HG03196 (cell line): ENCODE data around the gene KRTAP5-1.
"Not testable (repeated sequence)": the region's sequence is repeated elsewhere in the genome, so short reads cannot be mapped to it uniquely, and the experiment has no call there.

Source experiments
- ATAC-seq: cut with Tn5 transposase; IDR thresholded peaks from one replicate; pipeline ENCODE4 v1.9.1; 2021; ENCODE audit not compliant: unreplicated experiment

The KRTAP5-1 gene

DNA sequence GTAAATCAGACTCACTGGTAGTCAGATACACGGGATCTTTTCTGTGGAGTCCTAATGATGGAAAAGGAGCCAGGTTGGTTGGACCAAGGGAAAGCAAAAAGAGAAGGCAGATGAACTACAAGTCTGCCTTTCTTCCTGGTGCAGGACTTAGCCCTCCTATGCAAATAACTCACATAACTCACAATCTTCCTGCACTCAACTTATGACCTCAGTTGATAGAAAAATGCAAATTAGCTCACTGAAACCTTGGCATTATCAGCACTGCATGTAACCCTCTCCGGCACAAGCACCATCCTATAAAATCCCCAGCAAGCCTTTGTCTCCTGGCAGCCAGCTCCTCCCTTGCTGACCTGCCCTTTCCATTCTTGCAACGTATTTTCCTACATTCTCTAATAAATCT lies 16.6 kb upstream of the KRTAP5-1 start:
- ATAC-seq, result not testable (repeated sequence)

DNA sequence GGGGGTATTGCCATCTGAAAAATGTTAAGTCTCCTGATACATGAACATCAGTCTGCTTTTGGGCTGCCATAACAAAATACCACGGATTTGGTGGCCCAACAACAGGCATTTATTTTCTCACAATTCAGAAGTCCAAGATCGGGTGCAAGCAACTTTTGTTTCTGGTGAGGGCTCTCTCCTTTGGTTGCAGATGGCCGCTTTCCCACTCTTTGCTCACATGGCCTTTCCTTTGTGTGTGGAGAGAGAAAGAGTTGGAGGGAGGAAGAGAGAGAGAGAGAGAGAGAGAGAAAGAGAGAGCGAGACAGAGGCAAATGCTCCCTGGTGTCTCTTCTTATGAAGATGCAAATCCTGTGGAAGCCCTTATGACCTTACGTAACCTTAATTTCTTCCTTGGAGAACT lies 15.5 kb upstream of the KRTAP5-1 start:
- no peak for ATAC-seq

DNA sequence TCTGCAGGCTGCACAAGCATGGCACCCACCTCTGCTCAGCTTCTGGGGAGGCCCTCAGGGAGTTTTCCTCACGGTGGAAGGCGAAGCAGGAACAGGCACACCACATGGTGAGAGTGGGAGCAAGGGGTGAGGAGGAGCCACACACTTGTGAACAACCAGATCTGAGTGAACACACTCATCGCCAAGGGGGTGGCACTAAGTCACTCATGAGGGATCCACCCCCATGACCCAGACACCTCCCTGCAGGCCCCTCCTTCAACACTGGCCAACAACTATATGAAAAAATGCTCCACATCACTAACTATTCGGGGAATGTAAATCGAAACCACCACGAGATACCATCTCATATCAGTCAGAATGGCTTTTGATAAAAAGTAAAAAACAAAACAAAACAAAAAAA lies 13.7 kb upstream of the KRTAP5-1 start:
- ATAC-seq, result no peak

DNA sequence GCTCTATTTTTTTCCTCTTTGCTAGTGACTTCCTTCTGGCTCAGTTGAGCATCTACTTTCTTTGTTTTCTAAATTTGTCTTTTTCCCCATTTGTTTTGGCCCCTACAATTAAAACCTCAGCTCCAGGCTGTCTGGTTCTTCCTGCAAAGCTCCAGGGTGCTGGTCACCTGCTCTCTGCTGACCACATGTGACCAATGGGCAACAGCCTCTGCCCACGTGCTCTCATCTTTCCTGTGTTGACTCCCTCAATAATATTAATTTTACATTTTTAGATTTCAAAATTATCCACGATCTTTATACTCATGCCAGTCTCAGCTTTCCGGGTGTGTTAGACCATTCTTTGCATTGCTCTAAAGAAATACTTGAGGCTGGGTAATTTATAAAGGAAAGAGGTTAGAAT lies 13.3 kb upstream of the KRTAP5-1 start:
- ATAC-seq, result not testable (repeated sequence)

DNA sequence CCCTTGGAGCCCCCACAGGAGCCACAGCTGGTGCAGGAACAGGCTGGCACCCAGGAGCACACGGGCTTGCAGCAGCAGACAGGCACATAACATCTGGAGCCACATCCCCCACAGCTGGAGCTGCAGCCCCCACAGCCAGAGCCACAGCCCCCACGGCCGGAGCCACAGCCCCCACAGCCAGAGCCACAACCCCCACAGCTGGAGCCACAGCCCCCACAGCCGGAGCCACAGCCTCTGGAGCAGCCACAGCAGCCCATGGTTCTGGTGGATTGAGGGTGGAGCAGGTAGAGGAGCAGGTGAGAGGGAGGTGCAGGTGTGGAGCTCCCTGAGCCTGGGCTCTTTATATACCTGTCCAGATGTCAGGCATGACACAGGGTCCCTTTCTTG lies 12.9 kb upstream of the KRTAP5-1 start, which contains the start of gene KRTAP5-2:
KRTAP5-2 (minus strand) TSS at position 301 of the 387 bp plus-strand sequence; CDS start at position 257, 44 bp downstream.
- ATAC-seq, result no peak

DNA sequence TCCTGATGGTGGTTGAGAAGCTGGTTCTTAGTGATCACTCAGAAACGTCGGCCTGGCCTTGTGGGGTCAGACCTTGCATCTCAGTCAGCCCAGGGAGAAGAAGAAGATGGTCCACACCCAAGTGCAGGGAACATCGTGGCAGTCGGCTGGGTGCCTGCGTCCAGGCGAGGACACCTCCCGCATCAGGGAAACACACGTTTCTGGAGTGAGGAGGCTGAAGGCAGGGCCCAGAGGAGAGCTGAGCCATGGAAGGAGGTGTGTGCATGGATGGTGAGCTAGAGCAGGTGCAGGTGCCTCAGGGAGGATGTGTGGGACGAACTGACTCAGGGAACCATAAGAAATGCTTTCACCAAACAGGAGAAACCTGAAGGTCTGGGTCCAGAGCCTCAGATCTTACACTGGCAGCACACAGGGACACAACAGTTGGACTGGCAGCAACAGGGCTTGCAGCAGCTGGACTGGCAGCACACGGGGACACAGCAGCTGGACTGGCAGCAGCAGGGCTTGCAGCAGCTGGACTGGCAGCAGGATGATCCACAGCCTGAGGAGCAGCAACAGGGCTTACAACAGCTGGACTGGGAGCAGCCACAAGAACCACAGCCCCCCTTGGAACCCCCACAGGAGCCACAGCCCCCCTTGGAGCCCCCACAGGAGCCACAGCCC lies 12.4 kb upstream of the KRTAP5-1 start:
- ATAC-seq, result no peak

DNA sequence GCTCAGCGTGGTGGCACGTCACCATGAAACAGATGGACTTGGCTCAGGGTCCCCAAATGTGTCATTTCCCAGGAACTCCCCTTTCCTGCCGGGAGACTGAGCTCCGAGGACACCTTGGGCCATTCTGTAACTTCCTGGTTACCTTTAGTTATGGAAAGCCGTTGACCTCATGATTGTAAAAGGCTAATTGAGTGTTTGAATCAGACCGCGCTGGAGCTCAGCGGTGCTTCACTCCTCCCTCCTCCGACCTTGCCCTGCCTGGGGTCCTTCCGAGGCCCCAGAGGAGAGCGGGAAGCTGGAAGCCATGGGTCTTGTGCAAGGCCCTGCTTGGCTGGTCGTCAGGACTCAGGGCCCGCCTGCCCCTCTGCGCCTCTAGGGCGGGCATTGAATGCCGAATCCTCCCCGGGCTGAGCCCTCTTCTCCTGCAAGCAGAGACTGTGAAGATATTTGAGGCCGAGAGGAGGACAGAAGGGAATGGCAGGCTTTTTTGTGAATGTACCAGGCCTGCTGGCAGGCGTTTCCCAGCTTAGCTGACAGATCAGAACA lies 11.6 kb upstream of the KRTAP5-1 start:
- ATAC-seq, result not testable (repeated sequence)

DNA sequence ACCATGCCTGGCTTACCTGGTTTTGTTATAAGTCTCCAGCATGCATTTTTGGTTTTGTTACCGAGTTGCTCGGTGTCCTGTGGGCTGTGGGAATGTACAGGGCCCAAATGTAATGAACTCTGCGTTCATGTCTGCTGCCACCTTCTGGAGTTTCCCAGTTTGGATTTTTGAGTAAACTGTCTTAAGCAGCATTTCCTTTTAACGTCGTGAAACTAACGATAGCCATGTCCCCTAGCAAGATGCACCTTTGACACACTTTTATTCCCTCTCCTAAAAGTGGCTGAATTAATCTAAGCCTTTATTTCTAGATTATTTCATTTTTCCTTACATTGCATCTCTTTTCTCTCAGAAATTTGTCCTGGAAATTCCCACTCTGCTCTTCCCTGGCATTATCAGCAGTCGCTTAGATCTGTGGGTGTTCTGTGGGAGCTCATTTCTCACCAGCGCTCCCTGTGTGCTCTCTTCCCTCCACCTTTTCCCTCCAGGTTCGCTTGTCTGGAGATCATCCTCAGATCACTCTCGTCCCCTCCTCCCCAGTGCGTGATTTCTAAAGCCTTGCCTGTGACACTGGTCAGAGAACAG lies 11.0 kb upstream of the KRTAP5-1 start:
- ATAC-seq, result not testable (repeated sequence)

DNA sequence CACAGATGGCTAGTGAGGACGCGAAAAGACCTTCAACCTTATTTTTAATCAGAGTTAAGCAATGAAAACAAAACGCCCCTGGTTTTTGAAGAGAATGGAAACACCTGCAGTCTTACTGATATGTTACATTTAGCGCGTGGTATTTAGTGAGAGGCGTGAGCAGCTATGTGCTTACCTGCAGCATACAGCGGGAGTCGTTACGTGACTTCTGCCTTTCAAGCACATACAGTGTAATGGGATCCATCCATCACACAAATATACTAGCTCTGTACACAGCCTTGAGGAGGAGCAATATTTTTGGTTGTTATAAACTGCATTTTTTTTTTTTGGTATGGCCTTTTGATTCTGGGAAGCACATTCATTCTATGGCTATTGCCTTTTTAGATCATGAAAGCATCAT lies 7.5 kb upstream of the KRTAP5-1 start:
- ATAC-seq, result no peak

DNA sequence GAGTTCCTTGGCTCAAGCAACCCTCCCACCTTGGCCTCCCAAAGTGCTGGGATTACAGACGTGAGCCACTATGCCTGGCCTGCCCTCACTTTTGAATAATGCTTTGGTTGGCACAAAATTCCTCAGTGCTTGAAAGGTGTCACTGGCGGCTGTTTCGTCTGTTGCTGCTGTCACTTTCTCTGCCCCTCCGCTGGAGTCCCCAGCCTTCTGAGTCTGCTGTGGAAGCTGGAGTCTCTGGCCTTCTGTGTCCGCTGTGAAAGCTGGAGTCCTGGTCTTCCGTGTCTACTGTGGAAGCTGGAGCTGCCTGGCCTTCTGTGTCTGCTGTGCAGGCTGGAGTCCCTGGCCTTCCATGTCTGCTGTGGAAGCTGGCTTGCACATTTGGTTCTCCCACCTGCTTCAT lies 4.9 kb upstream of the KRTAP5-1 start:
- no peak for ATAC-seq

DNA sequence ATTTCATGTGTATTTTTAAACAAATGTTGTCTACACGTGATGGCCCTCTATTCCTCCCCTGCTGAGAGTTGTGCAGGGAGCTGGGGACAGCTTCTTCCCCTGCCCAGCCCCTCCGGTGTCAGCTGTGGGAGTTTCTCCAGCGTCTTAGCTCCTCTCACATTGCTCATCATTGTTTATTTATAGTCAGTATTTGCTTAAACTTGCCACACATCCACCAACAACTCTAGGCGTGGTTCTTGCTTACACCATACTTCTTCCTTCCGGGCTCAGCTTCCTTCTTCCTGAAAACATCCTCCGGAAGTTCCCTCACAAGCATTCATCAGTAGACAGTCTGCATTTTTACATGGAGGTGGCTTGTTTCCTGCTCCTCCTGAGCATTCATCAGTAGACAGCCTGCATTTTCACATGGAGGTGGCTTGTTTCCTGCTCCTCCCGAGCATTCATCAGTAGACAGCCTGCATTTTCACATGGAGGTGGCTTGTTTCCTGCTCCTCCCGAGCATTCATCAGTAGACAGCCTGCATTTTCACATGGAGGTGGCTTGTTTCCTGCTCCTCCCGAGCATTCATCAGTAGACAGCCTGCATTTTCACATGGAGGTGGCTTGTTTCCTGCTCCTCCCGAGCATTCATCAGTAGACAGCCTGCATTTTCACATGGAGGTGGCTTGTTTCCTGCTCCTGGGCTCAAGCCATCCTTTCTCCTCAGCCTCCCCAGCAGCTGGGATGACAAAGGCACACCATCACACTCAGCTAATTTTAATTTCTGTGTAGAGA lies 4.3 kb upstream of the KRTAP5-1 start:
- ATAC-seq, result not testable (repeated sequence)

DNA sequence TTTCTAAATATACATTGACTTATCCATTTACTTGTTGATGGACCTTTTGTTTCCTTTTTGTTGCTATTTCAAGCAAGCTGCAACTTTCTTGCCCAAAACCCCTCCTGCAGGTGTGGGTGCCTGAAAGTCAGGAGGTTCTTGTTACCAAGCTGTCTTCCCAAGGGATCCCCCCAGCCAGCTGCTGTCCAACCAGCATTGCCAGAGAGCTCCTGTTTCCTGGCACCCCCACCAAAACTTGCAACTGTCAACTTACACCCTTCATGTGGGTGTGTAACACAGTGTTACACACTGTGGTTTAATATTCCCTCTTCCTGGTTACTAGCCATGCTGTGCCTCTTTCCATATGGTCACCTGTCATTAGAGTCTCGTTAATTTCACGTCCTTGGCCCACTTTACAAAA lies 1.6 kb upstream of the KRTAP5-1 start:
- ATAC-seq, result no peak

DNA sequence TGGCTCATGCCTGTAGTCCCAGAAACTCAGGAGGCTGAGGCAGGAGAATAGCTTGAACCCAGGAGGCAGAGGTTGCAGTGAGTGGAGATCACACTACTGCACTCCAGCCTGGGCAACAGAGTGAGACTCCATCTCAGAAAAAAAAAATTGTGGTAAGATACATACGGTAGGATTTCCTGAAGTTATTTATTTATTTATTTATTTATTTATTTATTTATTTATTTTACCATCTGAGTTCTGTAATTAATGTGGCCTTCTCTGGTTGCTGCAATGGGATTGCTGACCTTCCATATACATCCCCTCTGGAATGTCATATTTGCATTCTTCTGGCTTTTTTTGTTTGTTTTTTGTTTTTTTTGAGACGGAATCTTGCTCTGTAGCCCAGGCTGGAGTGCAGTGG lies 2.2 kb downstream of the KRTAP5-1 start:
- ATAC-seq, result not testable (repeated sequence)

DNA sequence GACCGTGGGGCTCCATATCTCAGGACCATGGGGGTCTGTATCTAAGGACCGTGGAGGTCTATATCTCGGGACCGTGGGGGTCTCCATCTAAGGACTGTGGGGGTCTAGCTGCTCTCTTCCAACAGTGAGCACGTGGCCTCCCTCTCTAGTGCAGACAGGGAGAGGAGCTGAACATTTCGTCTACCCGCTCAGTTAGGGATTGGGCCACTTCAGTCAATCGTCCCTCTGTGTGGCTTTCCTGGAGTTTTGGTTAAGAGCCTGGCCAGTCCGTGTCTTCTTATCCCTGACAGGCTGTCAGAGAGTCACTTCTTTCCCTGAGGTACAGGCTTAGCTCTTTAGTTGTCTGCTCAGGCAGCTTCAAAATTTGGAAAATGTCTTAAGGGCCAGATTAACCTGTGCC lies 3.1 kb downstream of the KRTAP5-1 start:
- ATAC-seq, result no peak

DNA sequence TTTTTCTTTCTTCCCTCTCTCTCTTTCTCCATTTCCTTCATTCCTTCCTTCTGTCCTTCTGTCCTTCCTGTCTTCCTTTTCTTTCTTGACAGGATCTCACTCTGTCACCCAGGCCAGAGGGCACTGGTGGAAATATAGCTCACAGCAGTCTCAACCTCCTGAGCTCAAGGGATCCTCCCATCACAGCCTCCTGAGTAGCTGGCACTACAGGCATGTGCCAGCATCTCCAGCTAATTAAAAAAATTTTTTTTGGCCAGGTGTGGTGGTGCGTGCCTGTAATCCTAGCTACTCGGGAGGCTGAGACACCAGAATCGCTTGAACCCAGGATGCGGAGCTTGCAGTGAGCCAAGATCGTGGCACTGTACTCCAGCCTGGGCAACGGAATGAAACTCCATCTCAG lies 8.3 kb downstream of the KRTAP5-1 start:
- ATAC-seq, result no peak

DNA sequence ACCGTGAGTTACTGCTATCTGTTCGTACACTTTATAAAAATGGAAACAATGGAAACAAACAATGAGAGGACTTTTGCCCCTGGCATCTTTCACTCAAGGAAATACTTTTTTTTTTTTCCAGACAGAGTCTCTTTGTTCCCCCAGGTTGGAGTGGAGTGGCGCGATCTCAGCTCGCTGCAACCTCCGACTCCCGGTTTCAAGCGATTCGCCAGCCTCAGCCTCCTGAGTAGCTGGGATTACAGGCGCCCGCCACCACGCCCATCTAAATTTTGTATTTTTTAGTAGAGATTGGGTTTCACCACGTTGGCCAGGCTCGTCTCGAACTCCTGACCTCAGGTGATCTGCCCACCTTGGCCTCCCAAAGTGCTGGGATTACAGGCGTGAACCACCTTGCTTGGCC lies 9.3 kb downstream of the KRTAP5-1 start:
- ATAC-seq, result not testable (repeated sequence)

DNA sequence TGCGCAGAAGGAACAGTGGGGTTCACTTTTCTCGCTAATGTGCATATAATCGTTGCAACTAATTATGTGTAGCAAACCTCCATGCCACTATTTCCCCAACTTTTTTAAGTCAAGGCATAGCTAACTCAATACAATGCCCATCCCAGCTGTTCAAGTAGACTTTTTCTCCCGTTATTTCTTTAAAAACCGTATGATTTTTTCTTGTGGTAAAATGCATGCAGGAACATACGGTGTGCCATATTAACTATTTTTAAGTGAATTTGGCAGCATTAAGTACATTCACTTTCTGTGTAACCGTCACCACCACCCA lies 10.2 kb downstream of the KRTAP5-1 start:
- no peak for ATAC-seq

DNA sequence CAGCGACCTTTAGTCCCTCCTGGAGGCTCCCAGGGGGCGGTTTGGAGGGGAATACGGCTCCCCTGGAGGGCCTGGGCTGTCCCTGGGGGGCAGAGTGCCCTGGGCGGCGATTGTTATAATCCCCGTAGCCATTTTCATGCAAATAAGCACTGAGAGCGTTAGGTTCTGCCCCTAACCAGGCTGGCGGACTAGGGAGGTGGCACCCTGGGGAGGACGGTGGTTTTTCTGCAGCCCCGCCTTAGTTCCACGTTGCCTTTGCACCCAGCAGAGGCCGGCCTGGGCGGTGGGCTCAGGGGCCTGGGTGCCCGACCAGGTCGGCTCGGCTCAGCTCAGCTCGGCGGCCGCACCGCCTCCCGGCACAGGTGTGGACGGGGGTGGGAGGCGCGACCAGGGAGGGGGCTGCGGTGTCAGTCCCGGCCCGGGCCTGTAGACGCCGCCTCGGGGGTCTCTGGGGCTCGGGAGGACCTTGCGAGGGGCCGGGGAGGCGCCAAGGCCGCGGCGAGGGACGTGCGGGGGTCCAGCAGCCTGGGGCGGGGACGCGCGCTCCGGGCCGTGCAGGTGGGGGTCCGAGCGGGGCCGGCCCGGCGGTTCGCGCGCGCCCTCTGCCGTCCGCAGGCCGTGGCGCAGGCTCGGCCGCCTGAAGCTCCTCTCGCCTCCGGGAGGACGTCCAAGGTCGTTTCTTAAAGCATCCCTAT lies 10.7 kb downstream of the KRTAP5-1 start:
- no peak for ATAC-seq

DNA sequence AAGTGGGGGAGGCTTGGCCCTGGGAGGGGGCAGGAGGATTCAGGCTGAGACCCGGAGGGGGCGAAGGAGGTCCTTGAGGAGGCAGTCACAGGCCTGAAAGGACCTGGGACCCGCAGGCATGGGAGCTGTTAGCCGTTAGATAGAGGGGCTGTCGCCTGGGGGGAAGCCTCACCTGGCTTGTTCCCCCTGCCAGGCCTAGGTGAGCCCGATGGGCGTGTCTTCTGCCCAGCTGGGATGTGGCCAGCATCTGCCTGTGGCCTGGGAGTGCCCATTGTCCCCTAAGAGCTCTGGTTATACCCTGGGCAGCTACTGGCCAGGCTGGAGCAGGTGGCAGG lies 11.2 kb downstream of the KRTAP5-1 start:
- no peak for ATAC-seq

DNA sequence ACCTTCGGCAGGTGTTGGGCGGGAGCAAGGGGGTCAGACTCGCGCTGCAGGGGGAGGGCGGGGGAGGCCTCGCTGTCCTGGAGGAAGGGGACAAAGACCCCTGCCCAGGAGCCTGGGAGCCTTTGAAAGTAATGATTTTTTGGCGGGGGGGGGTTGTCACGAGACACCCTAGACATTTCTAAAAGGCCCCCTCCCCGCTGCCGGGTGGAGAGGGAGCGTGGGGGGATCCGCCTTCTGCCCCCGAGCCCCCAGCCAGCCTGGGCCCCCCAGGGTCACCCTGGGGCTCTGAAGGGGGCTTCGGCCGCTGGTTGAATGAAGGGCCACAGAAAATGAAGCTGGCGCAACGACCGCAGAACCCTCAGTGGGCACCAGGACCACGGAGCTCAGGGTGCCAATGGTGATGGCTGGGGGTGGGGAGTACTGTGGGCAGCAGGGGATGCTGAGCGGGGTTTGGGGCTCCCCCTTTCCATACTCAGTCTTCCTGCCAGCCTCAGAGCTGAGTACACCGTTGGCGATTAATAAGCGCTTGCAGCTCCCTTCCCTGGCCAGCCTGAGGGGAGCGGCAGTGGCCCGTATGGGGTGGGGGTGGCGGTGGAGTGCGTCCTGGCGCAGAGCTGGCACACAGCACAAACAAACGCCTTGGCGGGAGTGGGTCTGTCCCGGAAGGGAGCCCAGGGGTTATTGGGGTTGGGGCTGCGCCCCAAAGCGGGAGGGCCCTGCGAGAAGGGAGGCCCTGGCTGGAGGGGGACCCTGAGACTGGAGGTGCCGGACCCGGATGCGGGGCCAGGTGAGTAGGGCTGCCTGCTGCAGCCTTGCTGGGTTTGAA lies 11.8 kb downstream of the KRTAP5-1 start:
- ATAC-seq, result no peak
